Keratinocyte (primary cell): ENCODE data around the gene TJP2. TPM values are rescaled to one million over a fixed set of nuclear protein-coding genes. Genes with fewer than 3 reads are reported as not detected.

Experiments
- DNase-seq: peaks from one replicate; pipeline ENCODE4 v3.0.0-alpha.2; 2011; ENCODE audit warnings: low read depth, missing footprints, low spot score
- FAIRE-seq: peaks from 2 replicates; lab custom pipeline; 2011; peaks lifted over from hg19 to GRCh38; lab: Jason Lieb, UNC
- H2AFZ ChIP-seq: 2 replicates; pipeline ENCODE4 v1.6.0; 2012; ENCODE audit warnings: low read length, control low read depth, inconsistent platforms; ENCODE audit not compliant: control insufficient read depth
- H3K27ac ChIP-seq: 2 replicates; pipeline ENCODE4 v1.5.1; 2011; ENCODE audit warnings: low read length; ENCODE audit not compliant: control insufficient read depth, insufficient read depth
- H3K27me3 ChIP-seq: 3 replicates; pipeline ENCODE4 v1.6.0; 2011; ENCODE audit warnings: low read length; ENCODE audit not compliant: control insufficient read depth, insufficient read depth; ENCODE audit errors: extremely low read depth
- H3K36me3 ChIP-seq, 2 experiments: 2 replicates in 1 of 2; 3 replicates in 1 of 2; pipeline ENCODE4 v1.5.1; 2011; ENCODE audit warnings: low read length in 2 of 2, mild to moderate bottlenecking in 1 of 2; ENCODE audit not compliant: control insufficient read depth in 2 of 2, insufficient read depth in 2 of 2; ENCODE audit errors: extremely low read depth in 1 of 2
- H3K4me1 ChIP-seq: 3 replicates; pipeline ENCODE4 v1.5.1; 2011; ENCODE audit warnings: low read length; ENCODE audit not compliant: control insufficient read depth, insufficient read depth; ENCODE audit errors: extremely low read depth
- H3K4me2 ChIP-seq: 3 replicates; pipeline ENCODE4 v1.6.0; 2011; ENCODE audit warnings: low read depth, low read length; ENCODE audit not compliant: control insufficient read depth, insufficient read depth; ENCODE audit errors: extremely low read depth
- H3K4me3 ChIP-seq, 3 experiments: fragments of 200-600 bp in 1 of 3; sonication (generic) in 1 of 3; 2 replicates in 2 of 3; 3 replicates in 1 of 3; pipeline ENCODE4 v1.5.1; 2011 to 2016; ENCODE audit warnings: low read length in 3 of 3, mild to moderate bottlenecking in 3 of 3, control low read depth in 2 of 3, inconsistent platforms in 1 of 3, low read depth in 1 of 3, mixed read lengths in 1 of 3, mixed run types in 1 of 3, moderate library complexity in 1 of 3; ENCODE audit not compliant: control insufficient read depth in 2 of 3, insufficient read depth in 2 of 3; ENCODE audit errors: extremely low read depth in 1 of 3
- H3K79me2 ChIP-seq: 2 replicates; pipeline ENCODE4 v1.6.0; 2012; ENCODE audit warnings: low read length; ENCODE audit not compliant: control insufficient read depth, insufficient read depth
- H3K9ac ChIP-seq: 3 replicates; pipeline ENCODE4 v1.6.0; 2011; ENCODE audit warnings: low read length; ENCODE audit not compliant: control insufficient read depth, insufficient read depth; ENCODE audit errors: extremely low read depth
- H3K9me1 ChIP-seq: 3 replicates; pipeline ENCODE4 v1.6.0; 2011; ENCODE audit warnings: low read length; ENCODE audit not compliant: control insufficient read depth, insufficient read depth; ENCODE audit errors: extremely low read depth
- H3K9me3 ChIP-seq: 2 replicates; pipeline ENCODE4 v1.5.1; 2012; ENCODE audit warnings: low read depth, low read length; ENCODE audit not compliant: control insufficient read depth
- H4K20me1 ChIP-seq: 3 replicates; pipeline ENCODE4 v1.6.0; 2011; ENCODE audit warnings: low read length; ENCODE audit not compliant: control insufficient read depth, insufficient read depth; ENCODE audit errors: extremely low read depth
- CTCF ChIP-seq, 3 experiments: IDR thresholded peaks in 1 of 3; conservative IDR thresholded peaks in 1 of 3; optimal IDR thresholded peaks in 1 of 3; 2 replicates in 2 of 3; 3 replicates in 1 of 3; pipeline versions ENCODE3 to v1.5.1; 2011; ENCODE audit warnings: low read length in 3 of 3, mild to moderate bottlenecking in 3 of 3, moderate library complexity in 2 of 3, control low read depth in 1 of 3, inconsistent platforms in 1 of 3; ENCODE audit not compliant: insufficient read depth in 2 of 3; ENCODE audit errors: extremely low read depth in 1 of 3
- EZH2 ChIP-seq: IDR thresholded peaks from one replicate; pipeline ENCODE4 v1.6.1; 2012; ENCODE audit warnings: inconsistent platforms, mild to moderate bottlenecking, low read length, moderate library complexity
- dilution Hi-C: fragments of 300-500 bp; cut with MboI; formaldehyde crosslinking; loops from one replicate; pipeline ENCODE4 v1.7.0; 2020; ENCODE audit warnings: low sequenced_read_pairs; ENCODE audit not compliant: extremely low pct_ligation_motif_present
- polyA plus RNA-seq, 5 experiments: library from polyadenylated mRNA; depleted of rRNA in 3 of 5; stranded (reverse) in 3 of 5; stranded (forward) in 1 of 5; unstranded in 1 of 5; fragments of >200 nt; gene quantifications; 1 replicate in 1 of 5; 2 replicates in 3 of 5; 3 replicates in 1 of 5; pipeline versions ENCODE4 v1.2.1 to v1.2.3, GENCODE V29; 2011 to 2012; ENCODE audit warnings: missing spikeins in 2 of 5, low read depth in 1 of 5, low replicate concordance in 1 of 5

Gene TJP2
- polyA plus RNA-seq, 1 donor (not counting 4 experiments of a cell fraction or from before 2014, with no cell fraction given), result 74.8 TPM

- peaks cover 16% of the 10 kb centered on the region for H3K4me1 ChIP-seq
- H3K9ac ChIP-seq, result no peak overlapping the region
- H3K4me3 ChIP-seq, result no peak overlapping the region
- H4K20me1 ChIP-seq, result no peaks in the 10 kb centered on the region
- no peaks in the 10 kb centered on the region for H3K9me3 ChIP-seq
- no peak overlapping the region for H2AFZ ChIP-seq
- no peaks in the 10 kb centered on the region for H3K9me1 ChIP-seq
- H3K27ac ChIP-seq, result no peak overlapping the region
- dilution Hi-C loops, result no loop called here
- no peak for DNase-seq
- no peak overlapping the region for H3K4me2 ChIP-seq
- no peak for TF ChIP-seq CTCF (optimal IDR thresholded peaks at IDR 0.05 in 1 of 3, IDR thresholded peaks at IDR 0.05 in 1 of 3, conservative IDR thresholded peaks at IDR 0.05 in 1 of 3; ENCODE audit: extremely low read depth in 1 of 3, insufficient read depth in 2 of 3, low read length in 3 of 3)
- no peak for TF ChIP-seq EZH2
- no peaks in the 10 kb centered on the region for H3K27me3 ChIP-seq
- peaks cover 95% of the 10 kb centered on the region for H3K79me2 ChIP-seq
- H3K36me3 ChIP-seq, result no peaks in the 10 kb centered on the region
- no peak for FAIRE-seq
These were observed 20.8 kb downstream of the TJP2 start for GRCh38 chr9:69194702-69195418.

GRCh38 chr9:69195668-69196067 lies 21.6 kb downstream of the TJP2 start:
- TF ChIP-seq EZH2 (no peak), CTCF (optimal IDR thresholded peaks at IDR 0.05 in 1 of 3, IDR thresholded peaks at IDR 0.05 in 1 of 3, conservative IDR thresholded peaks at IDR 0.05 in 1 of 3; ENCODE audit: extremely low read depth in 1 of 3, insufficient read depth in 2 of 3, low read length in 3 of 3) (no peak)
- H3K9me3 ChIP-seq, result no peaks in the 10 kb centered on the region

More at GRCh38 chr9:69195668-69196067, 21.6 kb downstream of the TJP2 start:
- peaks cover 5% of the 10 kb centered on the region for H4K20me1 ChIP-seq
- H3K27me3 ChIP-seq, result no peaks in the 10 kb centered on the region
- H3K27ac ChIP-seq, result no peak overlapping the region
- H2AFZ ChIP-seq, result no peak overlapping the region
- dilution Hi-C loops, result no loop called here
- no peak overlapping the region for H3K4me2 ChIP-seq
- no peak overlapping the region for H3K4me3 ChIP-seq
- peaks cover 94% of the 10 kb centered on the region for H3K79me2 ChIP-seq
- no peak overlapping the region for H3K9ac ChIP-seq
- DNase-seq, result no peak
- H3K9me1 ChIP-seq, result peaks cover 4% of the 10 kb centered on the region
- H3K4me1 ChIP-seq, result peaks cover 19% of the 10 kb centered on the region
- FAIRE-seq, result no peak
- peaks cover 0 to under 1% of the 10 kb centered on the region in 2 experiments for H3K36me3 ChIP-seq
